ENCODE data around the gene NRAS.
"Not testable (repeated sequence)": the region's sequence is repeated elsewhere in the genome, so short reads cannot be mapped to it uniquely, and the experiment has no call there.

NRAS gene

GRCh38 chr1:114755006-114755931 is 38.7 kb upstream of the NRAS start:
- peak overlapping the region; percentile 100 for H3K4me3 ChIP-seq (ENCODE audit: low read length)

GRCh38 chr1:114753702-114754101 is 37.1 kb upstream of the NRAS start:
- not testable (repeated sequence) for DNase-seq (ENCODE audit: low read depth); H3K4me3 ChIP-seq (ENCODE audit: low read length)

More at GRCh38 chr1:114755006-114755931, 38.7 kb upstream of the NRAS start:
- TF ChIP-seq CTCF (IDR thresholded peaks at IDR 0.05; ENCODE audit: insufficient read depth, low read depth, low read length, missing control alignments): no peak
- peak; percentile 8 for DNase-seq (ENCODE audit: low read depth)

GRCh38 chr1:114753143-114753542 is 36.6 kb upstream of the NRAS start:
- no peak for DNase-seq (ENCODE audit: low read depth)
- no peak for TF ChIP-seq CTCF (IDR thresholded peaks at IDR 0.05; ENCODE audit: insufficient read depth, low read depth, low read length, missing control alignments)
- no peak overlapping the region for H3K4me3 ChIP-seq (ENCODE audit: low read length)

GRCh38 chr1:114750780-114751179 is 34.2 kb upstream of the NRAS start:
- TF ChIP-seq CTCF (IDR thresholded peaks at IDR 0.05; ENCODE audit: insufficient read depth, low read depth, low read length, missing control alignments): no peak
- DNase-seq (ENCODE audit: low read depth): peak; percentile 32
- H3K4me3 ChIP-seq (ENCODE audit: low read length): no peak overlapping the region

- no peak for DNase-seq (ENCODE audit: low read depth)
- no peak for TF ChIP-seq CTCF (IDR thresholded peaks at IDR 0.05; ENCODE audit: insufficient read depth, low read depth, low read length, missing control alignments)
- no peak overlapping the region for H3K4me3 ChIP-seq (ENCODE audit: low read length)
Measured at GRCh38 chr1:114749835-114750234, 33.3 kb upstream of the NRAS start.

GRCh38 chr1:114746450-114747121 is 30.0 kb upstream of the NRAS start:
- no peak overlapping the region for H3K4me3 ChIP-seq (ENCODE audit: low read length)
- DNase-seq (ENCODE audit: low read depth): no peak
- no peak for TF ChIP-seq CTCF (IDR thresholded peaks at IDR 0.05; ENCODE audit: insufficient read depth, low read depth, low read length, missing control alignments)

GRCh38 chr1:114745291-114745690 is 28.7 kb upstream of the NRAS start:
- no peak for DNase-seq (ENCODE audit: low read depth)
- no peak overlapping the region for H3K4me3 ChIP-seq (ENCODE audit: low read length)
- TF ChIP-seq CTCF (IDR thresholded peaks at IDR 0.05; ENCODE audit: insufficient read depth, low read depth, low read length, missing control alignments): no peak

Data from epithelial cell of esophagus (primary cell).